ENCODE results near the gene ARHGAP40.
A peak's percentile ranks its signal among the peaks of the same experiment; 100 is the strongest.

ARHGAP40 gene

GRCh38 chr20:38680500-38681306 is 79.1 kb downstream of the ARHGAP40 start:
- DNase-seq (ENCODE audit: low read depth) = peak; percentile 59
- H3K4me3 ChIP-seq (ENCODE audit: low read depth, low read length) = no peak overlapping the region
- TF ChIP-seq MAX (IDR thresholded peaks at IDR 0.05; ENCODE audit: low read depth, low read length) (no peak), MYC (IDR thresholded peaks at IDR 0.05; ENCODE audit: low read depth, low read length) (no peak), CTCF (IDR thresholded peaks at IDR 0.05; ENCODE audit: low read depth, low read length) (no peak), POLR2A (IDR thresholded peaks at IDR 0.05; ENCODE audit: extremely low read depth, insufficient read length) (no peak)

GRCh38 chr20:38685271-38685670 is 83.7 kb downstream of the ARHGAP40 start:
- no peak overlapping the region for H3K4me3 ChIP-seq (ENCODE audit: low read depth, low read length)
- no peak for DNase-seq (ENCODE audit: low read depth)
- TF ChIP-seq CTCF (IDR thresholded peaks at IDR 0.05; ENCODE audit: low read depth, low read length) = no peak
- TF ChIP-seq MYC (IDR thresholded peaks at IDR 0.05; ENCODE audit: low read depth, low read length) = no peak
- TF ChIP-seq POLR2A (IDR thresholded peaks at IDR 0.05; ENCODE audit: extremely low read depth, insufficient read length) = no peak
- TF ChIP-seq MAX (IDR thresholded peaks at IDR 0.05; ENCODE audit: low read depth, low read length) = no peak

- H3K4me3 ChIP-seq (ENCODE audit: low read depth, low read length) = no peak overlapping the region
- no peak for TF ChIP-seq POLR2A (IDR thresholded peaks at IDR 0.05; ENCODE audit: extremely low read depth, insufficient read length)
- TF ChIP-seq MAX (IDR thresholded peaks at IDR 0.05; ENCODE audit: low read depth, low read length) = no peak
- DNase-seq (ENCODE audit: low read depth) = peak; percentile 53
Observed at GRCh38 chr20:38685853-38686473, 84.4 kb downstream of the ARHGAP40 start.

- peak; percentile 68 for DNase-seq (ENCODE audit: low read depth)
- H3K4me3 ChIP-seq (ENCODE audit: low read depth, low read length) = no peak overlapping the region
- TF ChIP-seq MAX (IDR thresholded peaks at IDR 0.05; ENCODE audit: low read depth, low read length) (no peak), MYC (IDR thresholded peaks at IDR 0.05; ENCODE audit: low read depth, low read length) (no peak), POLR2A (IDR thresholded peaks at IDR 0.05; ENCODE audit: extremely low read depth, insufficient read length) (no peak), CTCF (IDR thresholded peaks at IDR 0.05; ENCODE audit: low read depth, low read length) (no peak)
Observed at GRCh38 chr20:38692436-38693411, 91.1 kb downstream of the ARHGAP40 start.

GRCh38 chr20:38697306-38697705 is 95.7 kb downstream of the ARHGAP40 start:
- DNase-seq (ENCODE audit: low read depth) = no peak
- TF ChIP-seq CTCF (IDR thresholded peaks at IDR 0.05; ENCODE audit: low read depth, low read length) = no peak
- no peak for TF ChIP-seq MAX (IDR thresholded peaks at IDR 0.05; ENCODE audit: low read depth, low read length)
- TF ChIP-seq POLR2A (IDR thresholded peaks at IDR 0.05; ENCODE audit: extremely low read depth, insufficient read length) = no peak
- no peak for TF ChIP-seq MYC (IDR thresholded peaks at IDR 0.05; ENCODE audit: low read depth, low read length)
- no peak overlapping the region for H3K4me3 ChIP-seq (ENCODE audit: low read depth, low read length)

Data from NB4 (cell line).